Small intestine (tissue), 7 donors: ENCODE results near the gene PRR19. TPM values are rescaled to one million over a fixed set of nuclear protein-coding genes. Genes with fewer than 3 reads are reported as not detected.
"Not testable (repeated sequence)": the region's sequence is repeated elsewhere in the genome, so short reads cannot be mapped to it uniquely, and the experiment has no call there.

Source experiments
- DNase-seq, 2 donors: peaks; one replicate each; pipeline versions ENCODE4 v3.0.0 to v3.0.0-alpha.2; 2013
- FAIRE-seq: peaks from 2 replicates; lab custom pipeline; 2012; peaks lifted over from hg19 to GRCh38; lab: Jason Lieb, UNC
- H3K27ac ChIP-seq, 3 donors: one replicate each; pipeline ENCODE4 v1.5.1; 2013; ENCODE audit warnings: low read length in 2 of 3, mild to moderate bottlenecking in 2 of 3, control low read depth in 1 of 3, inconsistent platforms in 1 of 3, low read depth in 1 of 3, moderate library complexity in 1 of 3
- H3K27me3 ChIP-seq, 3 donors: one replicate each; pipeline ENCODE4 v1.6.1; 2013; ENCODE audit warnings: low read length in 3 of 3, inconsistent platforms in 1 of 3; ENCODE audit not compliant: control insufficient read depth in 3 of 3, insufficient read depth in 3 of 3
- H3K36me3 ChIP-seq, 3 donors: one replicate each; pipeline ENCODE4 v1.6.1; 2013; ENCODE audit warnings: low read length in 3 of 3, inconsistent platforms in 1 of 3, low read depth in 1 of 3, mild to moderate bottlenecking in 1 of 3, moderate library complexity in 1 of 3; ENCODE audit not compliant: control insufficient read depth in 3 of 3, insufficient read depth in 2 of 3
- H3K4me1 ChIP-seq, 3 donors: one replicate each; pipeline ENCODE4 v1.6.1; 2013; ENCODE audit warnings: low read length in 2 of 3, inconsistent platforms in 1 of 3, low read depth in 1 of 3, mild to moderate bottlenecking in 1 of 3, moderate library complexity in 1 of 3; ENCODE audit not compliant: control insufficient read depth in 3 of 3, insufficient read depth in 2 of 3
- H3K4me3 ChIP-seq, 3 donors: one replicate each; pipeline ENCODE4 v1.5.1; 2013; ENCODE audit warnings: low read length in 3 of 3, control low read depth in 1 of 3, inconsistent platforms in 1 of 3, low read depth in 1 of 3, mild to moderate bottlenecking in 1 of 3, moderate library complexity in 1 of 3
- H3K9me3 ChIP-seq, 2 donors: one replicate each; pipeline ENCODE4 v1.6.1; 2013; ENCODE audit warnings: low read depth in 1 of 2, low read length in 1 of 2; ENCODE audit not compliant: control insufficient read depth in 2 of 2, insufficient read depth in 1 of 2
- WGBS, 3 donors: extraction: QIAGEN DNeasy Blood & Tissue Kit; methylation state at CpG; one replicate each; pipeline ENCODE4 v1.1.7; 2013; 5-methylcytosine and 5-hydroxymethylcytosine counted together
- polyA plus RNA-seq, 4 donors: library from polyadenylated mRNA; stranded (reverse) in 3 of 4; unstranded in 1 of 4; fragments of 200-250 nt in 3 of 4; fragments of 120-200 nt in 1 of 4; gene quantifications; one replicate each; pipeline versions ENCODE4 v1.2.1 to v1.2.3, GENCODE V29; 2013
- donor health status: healthy with polysubstance abuse.
- donor health status: control.
- donor health status: control.
- donor health status: Bipolar disorder and iron deficiency.
- donor health status: healthy.

PRR19 gene
- polyA plus RNA-seq, 4 donors, result 0.81 to 1.1 (median 0.99) TPM

GRCh38 chr19:42255766-42256745 is 45.9 kb upstream of the PRR19 start:
- Histone ChIP-seq H3K4me3 (peak overlapping the region; percentile 51 to 86 (median 66)), H3K36me3 (peaks cover 0 to 18% (median 0%) of the 10 kb centered on the region in 3 donors), H3K27me3 (no peaks in the 10 kb centered on the region), H3K4me1 (peaks cover 6 to 26% (median 15%) of the 10 kb centered on the region in 3 donors), H3K27ac (peak overlapping the region; percentile 59 to 91 (median 88)), H3K9me3 (no peaks in the 10 kb centered on the region)
- DNase-seq, result peak in 1 of 2 donors; percentile 68
- WGBS, 3 donors, result 5 to 9% (median 6%) methylated on average over 38 of the region's 38 CpGs
- FAIRE-seq, result no peak

- Histone ChIP-seq H3K27ac (peak overlapping the region in 1 of 3 donors; percentile 4), H3K4me1 (peaks cover 0 to 11% (median 0%) of the 10 kb centered on the region in 3 donors)
- H3K36me3 ChIP-seq, H3K27me3 ChIP-seq, DNase-seq, H3K9me3 ChIP-seq, H3K4me3 ChIP-seq, FAIRE-seq: not testable (repeated sequence)
- WGBS, 3 donors, result 56 to 77% (median 59%) methylated on average over 3 of the region's 3 CpGs
Observed at GRCh38 chr19:42257842-42258241, 44.1 kb upstream of the PRR19 start.

- WGBS, 3 donors, result 81 to 92% (median 89%) methylated on average over 3 of the region's 3 CpGs
- no peaks in the 10 kb centered on the region for H3K9me3 ChIP-seq
- H3K4me1 ChIP-seq, result peaks cover 0 to 3% (median 0%) of the 10 kb centered on the region in 3 donors
- FAIRE-seq (no peak), DNase-seq (no peak)
- H3K36me3 ChIP-seq, result no peaks in the 10 kb centered on the region
- H3K27ac ChIP-seq, result no peak overlapping the region
- no peak overlapping the region for H3K4me3 ChIP-seq
- no peaks in the 10 kb centered on the region for H3K27me3 ChIP-seq
Observed at GRCh38 chr19:42261763-42262162, 40.2 kb upstream of the PRR19 start.

DNA sequence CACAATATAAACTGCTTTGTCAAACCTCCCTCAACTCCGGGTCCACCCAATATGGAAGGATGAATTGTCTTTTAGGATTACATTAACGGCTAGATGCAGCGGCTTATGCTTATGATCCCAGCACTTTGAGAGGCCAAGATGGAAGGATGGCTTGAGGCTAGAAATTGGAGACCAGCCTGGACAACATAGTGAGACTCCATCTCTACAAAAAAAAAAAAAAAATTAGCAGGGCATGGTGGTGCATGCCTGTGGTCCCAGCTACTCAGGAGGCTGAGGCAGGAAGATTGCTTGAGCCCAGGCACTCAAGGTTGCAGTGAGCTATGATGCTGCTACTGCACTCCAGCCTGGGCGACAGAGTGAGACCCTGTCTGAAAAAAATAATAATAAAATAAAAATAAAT is 35.8 kb upstream of the PRR19 start:
- H3K9me3 ChIP-seq, H3K27me3 ChIP-seq, DNase-seq, H3K4me3 ChIP-seq, FAIRE-seq, H3K27ac ChIP-seq, H3K36me3 ChIP-seq: not testable (repeated sequence)
- peaks cover 0 to 19% (median 7%) of the 10 kb centered on the region in 3 donors for H3K4me1 ChIP-seq
- 94% methylated on average over 4 of the region's 4 CpGs for WGBS, 3 donors

DNA sequence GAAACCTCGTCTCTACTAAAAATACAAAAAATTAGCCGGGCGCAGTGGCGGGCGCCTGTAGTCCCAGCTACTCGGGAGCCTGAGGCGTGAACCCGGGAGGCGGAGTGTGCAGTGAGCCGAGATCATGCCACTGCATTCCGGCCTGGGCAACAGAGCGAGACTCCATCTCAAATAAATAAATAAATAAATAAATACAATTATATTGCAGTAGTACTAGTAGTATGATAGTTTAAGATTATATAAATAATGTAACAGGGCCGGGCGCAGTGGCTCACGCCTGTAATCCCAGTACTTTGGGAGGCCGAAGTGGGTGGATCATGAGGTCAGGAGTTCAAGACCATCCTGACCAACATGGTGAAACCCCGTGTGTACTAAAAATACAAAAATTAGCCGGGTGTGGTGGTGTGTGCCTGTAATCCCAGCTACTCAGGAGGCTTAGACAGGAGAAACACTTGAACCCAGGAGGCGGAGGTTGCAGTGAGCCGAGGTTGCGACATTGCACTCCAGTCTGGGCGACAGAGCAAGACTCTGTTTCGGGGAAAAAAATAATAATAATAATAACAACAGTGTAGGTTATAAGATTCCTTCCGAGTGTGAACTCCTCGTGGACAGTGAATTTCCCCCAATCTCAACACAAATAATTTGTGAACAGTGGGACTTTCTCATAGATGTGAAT is 34.9 kb upstream of the PRR19 start:
- 91 to 95% (median 91%) methylated on average over 20 to 25 of the region's 25 CpGs for WGBS, 3 donors
- DNase-seq, H3K27ac ChIP-seq: not testable (repeated sequence)

GRCh38 chr19:42267644-42268141 is 34.2 kb upstream of the PRR19 start:
- Histone ChIP-seq H3K4me1 (peaks cover 0 to 29% (median 7%) of the 10 kb centered on the region in 3 donors), H3K4me3 (peak overlapping the region in 2 of 3 donors; percentile 21 to 84), H3K36me3 (peaks cover 3 to 14% (median 3%) of the 10 kb centered on the region in 3 donors), H3K9me3 (no peaks in the 10 kb centered on the region), H3K27ac (peak overlapping the region; percentile 62 to 100 (median 97)), H3K27me3 (no peaks in the 10 kb centered on the region)
- DNase-seq (no peak), FAIRE-seq (no peak)
- WGBS, 3 donors, result 5 to 12% (median 11%) methylated on average over 13 of the region's 13 CpGs

More for the DNA sequence above, 34.9 kb upstream of the PRR19 start:
- peaks cover 0 to 29% (median 7%) of the 10 kb centered on the region in 3 donors for H3K4me1 ChIP-seq
- not testable (repeated sequence) for H3K27me3 ChIP-seq, H3K9me3 ChIP-seq, H3K4me3 ChIP-seq, H3K36me3 ChIP-seq, FAIRE-seq

DNA sequence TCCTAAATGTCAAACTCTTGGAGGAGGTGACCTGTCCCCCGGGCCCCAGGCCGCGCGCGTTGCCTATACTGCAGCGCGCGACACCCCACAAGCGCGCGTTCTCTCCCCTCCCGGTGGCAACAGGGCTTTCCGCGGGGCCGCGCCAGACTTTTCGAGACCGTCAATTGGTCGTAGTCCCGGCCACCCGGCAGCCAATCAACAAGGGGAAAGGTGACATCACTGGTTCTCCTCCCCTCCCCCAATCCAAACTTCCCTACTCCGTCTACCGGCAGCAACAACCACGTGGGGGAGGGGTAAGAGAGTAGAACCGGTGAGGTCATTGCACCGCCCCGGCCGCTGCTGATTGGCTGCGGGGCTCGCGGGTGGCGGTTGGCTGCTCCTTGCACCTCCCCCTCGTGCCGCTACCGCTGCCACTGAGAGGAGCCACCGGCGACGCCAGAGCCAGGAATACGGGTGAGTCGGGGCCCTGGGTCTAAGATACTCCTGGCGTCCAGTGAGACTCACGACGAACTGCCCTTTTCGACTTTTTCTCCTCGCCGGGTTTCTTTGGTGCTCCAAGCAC is 33.7 kb upstream of the PRR19 start:
- H3K27ac ChIP-seq, result peak overlapping the region; percentile 94 to 100 (median 97)
- WGBS, 3 donors, result 0 to 1% (median 0%) methylated on average over 39 to 46 of the region's 46 CpGs
- H3K27me3 ChIP-seq, result no peaks in the 10 kb centered on the region
- peak overlapping the region; percentile 60 to 84 (median 71) for H3K4me3 ChIP-seq
- DNase-seq, result peak; percentile 100
- peak; percentile 10 for FAIRE-seq
- H3K4me1 ChIP-seq, result peaks cover 0 to 29% (median 7%) of the 10 kb centered on the region in 3 donors
- peaks cover 3 to 20% (median 7%) of the 10 kb centered on the region in 3 donors for H3K36me3 ChIP-seq
- H3K9me3 ChIP-seq, result no peaks in the 10 kb centered on the region
